HFFc6 (cell line): ENCODE results near the gene IQCC. TPM values are rescaled to one million over a fixed set of nuclear protein-coding genes. Genes with fewer than 3 reads are reported as not detected.

ENCODE experiments used
- DNase-seq: peaks from one replicate; pipeline ENCODE4 v3.0.0-alpha.2; 2018
- H3K27ac Mint-ChIP-seq: 2 replicates; pipeline ENCODE4 v1.8.0; 2020; ENCODE audit warnings: mild to moderate bottlenecking, mixed read lengths
- H3K27me3 Mint-ChIP-seq: 2 replicates; pipeline ENCODE4 v1.8.0; 2021; ENCODE audit warnings: mild to moderate bottlenecking, moderate library complexity, mixed read lengths; ENCODE audit not compliant: insufficient read depth
- H3K36me3 Mint-ChIP-seq: 2 replicates; pipeline ENCODE4 v1.8.0; 2021; ENCODE audit warnings: low read depth, mixed read lengths
- H3K4me1 Mint-ChIP-seq: 2 replicates; pipeline ENCODE4 v1.8.0; 2020; ENCODE audit warnings: low read depth, mixed read lengths
- H3K4me3 Mint-ChIP-seq: 2 replicates; pipeline ENCODE4 v1.8.0; 2020; ENCODE audit warnings: mild to moderate bottlenecking, moderate library complexity, mixed read lengths
- H3K9me3 Mint-ChIP-seq: 2 replicates; pipeline ENCODE4 v1.8.0; 2020; ENCODE audit warnings: mild to moderate bottlenecking, mixed read lengths
- total RNA-seq, 6 experiments: library from RNA; stranded (reverse); fragmentation: NEBNext Ultra II Directional; extraction: Animal tissue kit (Norgen Biotek cat#: 25700); gene quantifications; 2 replicates in 1 of 6; 3 replicates in 5 of 6; pipeline ENCODE4 v1.2.3, GENCODE V29; 2021
- TF ChIP-seq, protein P1 (sequence below): fragments of 200-600 bp; sonication (generic); IDR thresholded peaks from 2 replicates; pipeline ENCODE4 v1.5.0; 2021; ENCODE audit warnings: antibody characterized with exemption, mild to moderate bottlenecking

The IQCC gene
- total RNA-seq, 6 experiments from 2014 or later, result 0.81 to 2.4 (median 2.2) TPM

DNA sequence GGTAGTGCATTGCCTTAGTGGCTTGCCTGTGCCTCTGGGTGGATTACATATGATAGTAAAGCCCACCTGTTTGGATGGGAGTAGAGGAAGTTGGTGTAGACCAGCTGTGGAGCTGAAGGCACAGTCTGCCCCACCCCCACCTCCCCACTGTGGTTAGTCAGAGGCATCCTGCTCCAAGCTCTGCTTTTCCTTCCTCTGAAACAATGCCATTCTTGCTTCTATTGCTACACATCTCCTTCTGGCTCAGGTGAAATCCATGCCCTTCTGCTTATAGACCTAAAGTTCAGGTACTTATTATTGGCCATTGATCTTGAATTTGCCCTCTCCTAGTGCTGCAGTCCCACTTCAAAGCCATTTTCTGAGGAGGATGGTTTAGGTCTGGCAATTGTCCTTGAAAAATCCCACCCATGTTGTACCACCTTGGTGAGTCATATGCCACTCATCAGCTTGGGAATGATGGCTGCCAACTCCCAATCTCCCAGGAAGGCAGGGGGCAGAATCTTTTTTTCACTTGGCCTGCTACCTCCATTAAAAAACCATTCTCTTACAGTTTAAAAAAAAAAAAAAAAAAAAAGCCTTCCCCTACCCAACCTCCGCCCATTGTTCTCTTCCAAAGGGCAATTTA lies 32.7 kb upstream of the IQCC start:
- no peak for DNase-seq
- Mint-ChIP-seq H3K36me3 (peaks cover 39% of the 10 kb centered on the region), H3K9me3 (no peaks in the 10 kb centered on the region), H3K27me3 (no peaks in the 10 kb centered on the region; the same call in none of the 2 replicates), H3K27ac (no peak overlapping the region; the same call in 1 of the 2 replicates), H3K4me3 (no peak overlapping the region), H3K4me1 (peaks cover 13% of the 10 kb centered on the region)
- TF ChIP-seq, protein P1, sequence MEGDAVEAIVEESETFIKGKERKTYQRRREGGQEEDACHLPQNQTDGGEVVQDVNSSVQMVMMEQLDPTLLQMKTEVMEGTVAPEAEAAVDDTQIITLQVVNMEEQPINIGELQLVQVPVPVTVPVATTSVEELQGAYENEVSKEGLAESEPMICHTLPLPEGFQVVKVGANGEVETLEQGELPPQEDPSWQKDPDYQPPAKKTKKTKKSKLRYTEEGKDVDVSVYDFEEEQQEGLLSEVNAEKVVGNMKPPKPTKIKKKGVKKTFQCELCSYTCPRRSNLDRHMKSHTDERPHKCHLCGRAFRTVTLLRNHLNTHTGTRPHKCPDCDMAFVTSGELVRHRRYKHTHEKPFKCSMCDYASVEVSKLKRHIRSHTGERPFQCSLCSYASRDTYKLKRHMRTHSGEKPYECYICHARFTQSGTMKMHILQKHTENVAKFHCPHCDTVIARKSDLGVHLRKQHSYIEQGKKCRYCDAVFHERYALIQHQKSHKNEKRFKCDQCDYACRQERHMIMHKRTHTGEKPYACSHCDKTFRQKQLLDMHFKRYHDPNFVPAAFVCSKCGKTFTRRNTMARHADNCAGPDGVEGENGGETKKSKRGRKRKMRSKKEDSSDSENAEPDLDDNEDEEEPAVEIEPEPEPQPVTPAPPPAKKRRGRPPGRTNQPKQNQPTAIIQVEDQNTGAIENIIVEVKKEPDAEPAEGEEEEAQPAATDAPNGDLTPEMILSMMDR, result no peak

DNA sequence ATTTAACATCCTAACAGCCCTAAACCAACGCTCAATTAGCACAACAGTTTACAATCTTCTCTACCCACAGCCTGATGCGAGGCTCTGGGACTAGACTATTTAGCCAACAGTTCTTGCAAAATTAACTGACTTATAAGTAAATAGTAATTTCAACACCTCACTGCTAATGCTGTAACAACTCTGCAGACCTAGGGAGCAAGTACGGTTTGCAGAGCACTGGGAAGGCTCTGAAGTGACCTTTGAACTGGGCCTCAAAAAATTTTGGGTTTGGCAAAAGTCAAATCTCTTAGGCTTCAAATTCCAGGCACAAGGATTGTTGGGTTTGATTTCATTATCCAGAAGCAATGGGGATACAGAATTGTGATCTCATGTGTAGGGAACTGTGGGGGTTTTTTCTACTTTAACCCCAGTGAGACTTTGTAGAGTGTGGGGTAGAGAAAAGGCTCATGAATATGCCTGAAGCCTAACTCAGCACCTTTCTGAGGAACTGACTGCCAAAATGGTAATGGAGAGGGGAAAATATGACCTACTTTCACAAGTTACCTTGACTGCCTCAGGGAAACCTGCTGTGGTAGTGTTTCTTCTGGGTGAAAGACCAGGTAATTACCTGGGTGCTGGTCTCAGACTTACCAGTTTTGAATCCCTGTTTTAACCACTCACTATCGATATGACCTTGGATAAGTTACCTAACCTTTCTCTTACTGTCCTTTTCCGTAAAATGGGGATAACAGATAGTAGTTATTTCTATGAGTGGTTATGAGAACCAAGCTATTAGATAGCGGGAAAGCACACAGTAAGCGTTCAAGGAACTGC lies 26.9 kb upstream of the IQCC start:
- TF ChIP-seq, protein P1, result no peak
- no peak for DNase-seq
- peaks cover 34% of the 10 kb centered on the region for H3K4me1 Mint-ChIP-seq
- H3K4me3 Mint-ChIP-seq, result peak overlapping the region; percentile 97
- H3K27me3 Mint-ChIP-seq, result peaks cover 10% of the 10 kb centered on the region
- H3K9me3 Mint-ChIP-seq, result no peaks in the 10 kb centered on the region
- H3K27ac Mint-ChIP-seq, result peak overlapping the region; percentile 95
- H3K36me3 Mint-ChIP-seq, result peaks cover 31% of the 10 kb centered on the region

DNA sequence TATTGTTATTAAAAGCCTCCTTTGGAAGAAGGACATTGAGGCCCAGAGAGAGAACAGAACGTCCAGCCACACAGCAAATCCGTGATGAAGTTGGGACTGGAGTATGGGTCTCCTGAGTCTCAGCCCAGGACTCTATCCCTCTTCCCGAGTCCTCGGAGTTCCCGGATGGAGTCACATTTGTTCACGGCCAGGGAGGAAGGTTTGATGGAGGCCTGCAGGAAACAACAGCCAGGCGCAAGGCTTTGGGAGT lies 26.4 kb upstream of the IQCC start:
- Mint-ChIP-seq H3K27ac (peak overlapping the region; percentile 95), H3K4me3 (peak overlapping the region; percentile 97), H3K27me3 (peaks cover 10% of the 10 kb centered on the region), H3K36me3 (peaks cover 33% of the 10 kb centered on the region), H3K4me1 (peaks cover 38% of the 10 kb centered on the region), H3K9me3 (no peaks in the 10 kb centered on the region)
- DNase-seq, result no peak
- TF ChIP-seq, protein P1, result no peak

DNA sequence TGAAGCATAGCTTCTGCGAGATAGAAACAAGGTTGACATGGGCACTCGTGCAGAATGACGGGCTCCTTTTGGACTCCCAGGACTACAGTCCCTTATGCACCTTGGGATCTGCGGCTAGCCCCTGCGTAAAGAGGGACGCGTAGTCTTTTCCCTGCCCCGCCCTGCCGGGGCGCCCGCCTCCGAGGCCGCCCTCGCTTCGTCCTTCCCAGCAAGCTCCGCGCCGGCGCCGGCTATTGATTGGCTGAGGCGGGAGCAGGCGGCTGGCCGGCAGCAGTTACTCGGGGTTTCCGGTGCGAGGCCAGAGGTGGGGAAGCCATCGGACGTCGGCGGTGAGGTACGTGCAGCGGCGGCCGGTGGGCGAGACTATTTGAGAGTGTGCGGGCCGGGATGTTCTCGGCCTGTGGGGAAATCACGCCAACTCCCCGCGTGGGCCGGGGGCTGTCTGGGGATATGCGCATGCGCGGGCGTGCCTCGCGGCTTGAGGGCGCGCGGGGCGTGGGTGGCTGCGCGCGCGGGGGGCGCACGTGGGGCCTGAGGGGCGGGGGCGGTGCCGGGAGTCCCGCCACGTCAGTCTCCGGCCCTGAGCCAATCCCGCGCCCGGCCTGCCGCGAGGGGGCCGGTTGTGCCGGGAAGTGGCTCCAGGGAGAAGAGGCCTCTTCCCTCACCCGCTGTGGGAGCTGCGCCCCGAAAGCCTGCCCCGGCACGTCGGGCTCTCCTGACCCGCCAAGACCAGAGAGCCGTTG lies 25.9 kb upstream of the IQCC start, which contains the start of gene TXLNA:
TSS of gene TXLNA (plus strand) at position 233 of the 743 bp plus-strand sequence. CDS start 671 bp downstream, outside the sequence.
- Mint-ChIP-seq H3K4me1 (peaks cover 43% of the 10 kb centered on the region), H3K4me3 (peak within 1 kb of the TSS; percentile 97), H3K27ac (peak within 1 kb of the TSS; percentile 95), H3K9me3 (no peaks in the 10 kb centered on the region), H3K36me3 (peaks cover 33% of the 10 kb centered on the region), H3K27me3 (peaks cover 10% of the 10 kb centered on the region)
- TF ChIP-seq, protein P1, result peak; percentile 56
- peak; percentile 89 for DNase-seq

DNA sequence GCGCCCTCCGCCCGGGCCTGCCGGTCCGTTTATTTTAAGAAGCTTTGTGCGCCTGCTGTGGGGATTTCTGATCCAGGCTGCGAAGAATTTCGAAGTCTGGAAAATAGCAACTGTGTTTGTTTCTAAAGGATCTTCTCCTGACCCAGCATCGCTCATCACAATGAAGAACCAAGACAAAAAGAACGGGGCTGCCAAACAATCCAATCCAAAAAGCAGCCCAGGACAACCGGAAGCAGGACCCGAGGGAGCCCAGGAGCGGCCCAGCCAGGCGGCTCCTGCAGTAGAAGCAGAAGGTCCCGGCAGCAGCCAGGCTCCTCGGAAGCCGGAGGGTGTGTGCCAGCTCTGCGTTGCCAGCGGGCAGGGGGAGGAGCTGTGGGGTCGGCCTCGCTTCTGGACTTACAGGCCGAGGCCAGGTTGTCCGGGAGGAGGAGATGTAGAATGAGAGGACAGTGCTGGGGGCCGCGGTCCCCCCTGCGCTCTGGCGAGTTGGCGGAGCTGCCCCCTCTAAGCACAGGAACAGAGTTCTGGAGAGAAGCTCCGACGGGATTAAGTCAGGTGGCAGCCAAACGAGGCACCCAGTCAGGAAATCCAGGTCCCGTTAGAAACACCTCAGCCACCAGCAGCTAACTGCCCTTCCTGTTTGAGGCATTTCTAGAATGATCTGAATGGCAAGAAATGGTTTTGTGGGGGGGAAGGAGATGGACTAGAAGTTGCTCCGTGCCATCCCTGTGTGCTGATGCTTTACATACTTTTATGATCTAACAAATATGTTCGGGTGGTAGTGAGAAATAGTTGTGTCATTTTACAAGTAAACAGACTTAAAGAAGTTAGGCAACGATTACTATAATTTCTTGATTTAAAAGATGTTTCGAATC lies 25.0 kb upstream of the IQCC start:
- peaks cover 39% of the 10 kb centered on the region for H3K36me3 Mint-ChIP-seq
- peak; percentile 47 for DNase-seq
- H3K4me1 Mint-ChIP-seq, result peaks cover 49% of the 10 kb centered on the region
- peak overlapping the region; percentile 97 for H3K4me3 Mint-ChIP-seq
- peak overlapping the region; percentile 95 for H3K27ac Mint-ChIP-seq
- peaks cover 10% of the 10 kb centered on the region for H3K27me3 Mint-ChIP-seq
- TF ChIP-seq, protein P1, result 0 out of 2 replicates have a peak, but pooled peaks have one; percentile 4
- H3K9me3 Mint-ChIP-seq, result no peaks in the 10 kb centered on the region
